HG02678 (cell line): Measurements from ENCODE around the gene PRDM8.
A peak's percentile ranks its signal among the peaks of the same experiment; 100 is the strongest.
"Not testable (repeated sequence)": the region's sequence is repeated elsewhere in the genome, so short reads cannot be mapped to it uniquely, and the experiment has no call there.

Experiments used
- ATAC-seq: cut with Tn5 transposase; IDR thresholded peaks from one replicate; pipeline ENCODE4 v1.9.1; 2021; ENCODE audit warnings: mild to moderate bottlenecking, moderate library complexity; ENCODE audit not compliant: unreplicated experiment

The PRDM8 gene

DNA sequence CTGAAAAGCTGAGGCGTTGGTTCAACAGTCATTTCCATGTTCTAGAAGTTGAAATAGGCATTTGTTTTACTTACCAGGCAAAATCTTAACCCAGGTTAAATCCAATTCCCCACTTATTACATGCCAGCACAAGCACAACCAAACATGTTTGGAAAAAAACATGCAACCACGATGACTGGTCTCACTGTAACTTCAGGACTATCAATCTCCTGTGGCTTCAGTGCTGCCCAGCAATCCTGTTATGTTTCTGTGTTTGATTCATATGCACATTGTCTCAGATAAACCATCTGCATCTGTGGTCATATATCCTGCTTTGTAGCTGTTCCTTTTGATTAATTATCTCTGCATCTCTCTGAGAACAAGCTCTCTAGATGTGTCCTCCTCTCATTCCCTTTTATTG lies 28.3 kb downstream of the PRDM8 start:
- no peak for ATAC-seq

DNA sequence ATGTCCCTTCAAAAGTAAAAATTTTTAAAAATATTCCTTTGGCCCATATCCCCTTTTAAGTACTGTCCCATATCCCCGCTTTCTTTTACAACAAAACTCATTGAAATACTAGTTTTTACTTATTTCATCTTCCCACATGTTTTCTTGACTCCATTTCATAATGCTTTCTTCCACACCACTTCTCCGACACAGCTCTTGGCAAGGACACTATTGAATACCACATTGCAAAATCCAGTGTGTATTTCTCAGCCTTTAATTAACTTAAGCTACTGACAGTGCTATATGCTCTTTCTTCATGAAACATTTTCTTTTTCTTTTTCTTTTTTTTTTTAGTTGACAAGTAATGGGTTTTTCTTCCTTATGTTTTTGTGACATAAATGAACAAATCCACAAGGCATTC lies 28.8 kb downstream of the PRDM8 start:
- ATAC-seq = no peak

DNA sequence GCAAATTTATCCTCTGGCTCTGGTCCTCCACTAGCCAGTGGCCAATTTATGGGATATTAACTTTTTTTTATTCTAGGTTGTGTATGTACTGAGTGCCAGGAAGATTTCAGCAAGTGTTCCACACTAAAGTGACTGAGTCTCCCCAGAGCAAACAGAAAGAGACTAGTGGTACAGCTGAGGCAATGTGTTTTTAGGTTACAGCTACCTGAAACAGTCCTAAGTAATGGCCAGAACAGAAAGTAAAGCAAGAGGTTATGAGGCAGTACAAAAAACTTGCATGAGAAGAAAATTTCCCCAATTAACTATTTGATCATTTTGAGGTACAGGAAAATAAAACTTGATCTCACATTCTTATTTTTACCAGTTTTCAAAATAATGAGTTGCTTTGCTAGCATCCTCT lies 31.2 kb downstream of the PRDM8 start:
- ATAC-seq = peak; percentile 30

DNA sequence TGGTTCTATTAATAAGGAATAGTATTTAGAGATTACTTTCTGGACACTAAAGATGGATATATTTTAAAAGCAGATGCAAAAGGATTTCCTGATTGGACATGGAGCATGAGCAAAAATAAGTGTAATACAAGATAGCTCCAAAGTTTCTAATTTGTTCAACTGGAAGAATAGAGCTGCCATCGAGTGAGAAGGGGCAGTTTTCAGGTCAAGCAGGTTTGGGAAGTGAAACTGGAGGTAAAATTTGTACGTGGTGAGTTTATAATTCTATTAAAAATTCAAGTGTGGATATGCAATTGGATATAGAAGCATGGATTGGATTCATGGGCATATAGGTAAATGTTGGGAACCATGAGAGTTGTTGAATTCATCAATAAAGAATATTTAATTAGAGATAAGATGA lies 31.8 kb downstream of the PRDM8 start:
- ATAC-seq = peak; percentile 33

DNA sequence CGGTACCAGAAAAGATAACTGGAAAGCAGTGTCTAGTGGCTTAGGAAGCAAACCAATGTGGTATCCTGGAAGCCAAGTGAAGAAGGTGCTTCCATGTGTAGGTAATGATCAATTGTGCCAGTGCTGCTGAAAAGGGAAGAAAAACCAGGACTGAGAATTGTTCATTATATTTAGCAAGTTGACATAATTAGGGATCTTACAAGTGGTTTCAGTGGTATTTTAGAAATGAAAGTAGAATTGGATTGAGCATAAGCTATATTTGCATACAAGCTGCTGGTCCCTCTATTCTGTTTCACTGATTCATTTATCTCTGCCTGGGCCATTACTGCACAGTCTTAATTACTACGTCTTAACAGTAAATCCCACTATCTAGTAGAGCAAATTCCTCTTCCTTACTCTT lies 32.3 kb downstream of the PRDM8 start:
- ATAC-seq = peak; percentile 92

DNA sequence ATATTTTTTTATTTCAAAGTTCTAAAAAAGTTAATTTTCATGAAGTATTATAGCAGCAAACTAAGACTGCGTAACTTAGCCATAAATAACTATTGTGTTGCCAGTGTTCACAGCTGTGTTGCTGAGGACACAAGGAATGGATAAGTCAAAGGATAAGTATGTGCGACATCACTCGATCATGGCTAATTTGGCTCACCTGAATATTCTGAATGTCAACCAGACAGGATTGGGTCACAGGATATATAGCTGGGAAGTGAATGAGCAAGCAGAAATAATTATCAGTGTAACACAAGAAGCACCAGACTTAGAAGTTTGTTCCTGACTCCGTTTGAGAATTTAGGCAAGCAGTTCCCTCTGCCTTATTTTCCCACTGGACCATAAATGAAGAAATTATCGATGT lies 33.9 kb downstream of the PRDM8 start:
- no peak for ATAC-seq

DNA sequence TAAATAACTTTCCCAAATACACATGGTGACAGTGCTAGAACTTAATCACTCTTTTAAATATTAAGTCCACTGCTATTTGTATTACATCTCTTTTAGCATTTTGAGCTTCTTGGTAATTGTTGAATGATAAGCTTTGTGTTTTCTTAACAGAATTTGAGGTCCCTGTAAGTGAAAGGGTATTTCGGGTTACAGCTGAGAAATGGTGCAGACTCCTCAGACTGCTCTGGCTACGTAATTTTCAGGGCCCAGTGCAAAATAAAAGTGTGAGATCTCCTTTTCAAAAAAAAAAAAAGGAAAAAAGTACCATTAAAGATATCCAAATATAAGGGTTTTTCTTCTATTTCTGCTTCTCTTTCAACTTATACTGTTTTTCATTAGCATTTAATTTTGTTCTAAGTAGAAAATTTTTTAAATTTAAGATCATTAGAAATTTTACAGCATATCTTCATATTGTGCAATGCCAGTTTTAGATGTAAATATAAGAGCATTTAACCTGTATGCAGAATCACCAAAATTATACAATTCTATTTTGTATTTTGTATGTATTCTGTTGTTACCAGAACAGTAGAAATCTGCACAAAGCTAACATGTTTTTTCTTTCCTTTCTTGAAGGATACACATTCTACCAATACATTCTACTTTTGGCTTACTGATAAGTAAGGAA lies 35.5 kb downstream of the PRDM8 start:
- no peak for ATAC-seq

DNA sequence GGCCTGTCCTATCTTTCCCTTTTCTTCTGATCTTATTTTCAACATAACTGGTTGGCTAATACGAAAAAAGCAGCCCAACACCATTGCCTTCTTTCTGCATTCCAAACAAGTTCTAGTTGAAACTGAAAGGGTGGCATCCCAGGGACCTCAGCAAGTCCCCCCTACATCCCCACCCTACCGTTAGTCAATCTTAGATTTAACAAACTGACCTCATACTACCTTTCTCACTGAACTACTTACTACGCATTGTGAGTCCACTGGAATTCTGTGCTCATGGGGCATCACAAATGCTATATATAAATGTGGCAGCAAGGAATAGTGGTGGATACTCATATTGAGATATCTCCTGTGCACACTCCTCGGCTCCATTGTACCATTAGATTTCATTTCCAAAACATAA lies 36.1 kb downstream of the PRDM8 start:
- ATAC-seq = no peak

DNA sequence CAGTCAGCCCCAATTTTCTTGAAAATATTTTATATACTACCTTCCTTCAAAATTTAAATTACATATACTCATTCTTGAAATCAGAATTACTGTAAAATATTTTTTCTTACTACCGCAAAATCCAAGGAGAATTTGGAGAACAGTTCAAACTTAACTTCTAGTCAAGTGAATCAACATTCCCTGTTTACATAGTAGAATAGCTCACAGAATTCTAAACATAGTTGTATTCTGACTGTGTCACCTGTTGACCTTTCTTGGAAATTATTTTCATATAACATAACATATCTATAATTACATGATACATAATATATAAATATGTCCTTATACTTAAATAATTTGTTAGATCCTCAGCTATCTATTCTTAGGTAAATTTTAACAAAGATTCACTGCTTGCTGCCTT lies 38.1 kb downstream of the PRDM8 start:
- no peak for ATAC-seq

DNA sequence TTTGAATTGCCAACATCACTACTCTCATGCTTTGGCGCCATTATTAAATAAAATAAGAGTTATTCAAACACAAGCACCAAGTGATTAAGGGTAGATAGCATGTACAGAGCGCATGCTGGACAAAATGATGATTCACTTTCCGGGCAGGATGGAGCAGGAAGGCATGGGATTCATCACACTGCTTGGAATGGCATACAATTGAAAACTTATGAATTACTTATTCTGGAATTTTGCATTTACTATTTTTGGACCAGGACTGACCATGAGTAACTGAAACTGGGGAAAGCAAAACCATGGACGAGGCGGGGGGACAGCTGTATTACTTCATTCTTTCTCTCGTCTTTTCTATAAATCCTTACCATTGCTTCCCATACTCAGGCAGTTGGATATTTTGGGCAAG lies 40.7 kb downstream of the PRDM8 start:
- no peak for ATAC-seq

DNA sequence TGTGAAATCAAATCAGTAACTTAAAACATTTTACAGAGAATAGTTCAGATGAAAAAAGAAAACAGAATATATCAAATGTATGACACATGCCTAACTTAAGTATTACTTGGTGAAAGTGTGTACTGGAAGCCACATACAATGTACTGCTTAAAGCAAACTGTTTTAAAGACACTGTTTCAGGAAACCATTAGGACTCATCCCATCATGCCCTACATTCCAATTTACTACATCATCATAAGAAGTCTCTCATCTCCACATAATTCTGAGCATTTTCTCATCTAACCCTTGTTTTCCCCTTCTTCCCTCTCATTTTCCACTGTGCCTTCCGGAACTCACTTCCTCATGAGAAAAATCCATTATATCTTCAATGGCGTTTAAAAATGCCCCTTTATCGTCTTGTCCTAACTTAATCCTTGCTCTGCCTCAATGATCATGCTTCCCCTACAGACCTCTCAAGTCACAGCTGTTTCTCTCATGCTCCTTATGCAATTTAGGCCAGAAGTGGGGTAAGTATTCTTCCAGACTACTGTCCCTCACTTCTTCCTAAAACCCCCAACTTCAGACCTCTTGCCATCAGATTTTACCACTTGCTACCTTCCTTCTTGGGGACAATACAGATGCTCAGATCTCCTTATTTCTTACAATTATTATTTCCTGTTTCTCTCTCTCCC lies 42.3 kb downstream of the PRDM8 start:
- ATAC-seq = no peak

DNA sequence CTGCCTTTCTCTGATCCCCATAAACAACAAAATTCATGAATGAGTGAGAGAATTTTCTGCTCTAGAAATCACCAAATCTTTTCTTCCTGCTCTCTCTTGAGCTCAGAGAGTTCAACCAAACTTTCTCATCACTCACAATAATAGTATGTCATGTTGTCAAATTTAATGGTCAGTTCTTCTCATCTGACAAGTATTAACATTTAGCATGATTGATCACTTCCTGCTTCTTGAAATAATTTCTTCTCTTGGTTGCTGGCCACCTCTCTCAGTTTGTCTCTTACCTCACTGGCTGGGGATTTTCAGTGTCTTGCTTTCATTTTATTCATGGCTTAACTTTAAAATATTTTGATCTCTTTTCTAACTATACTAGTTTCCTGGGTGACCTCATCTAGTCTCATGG lies 43.7 kb downstream of the PRDM8 start:
- no peak for ATAC-seq

DNA sequence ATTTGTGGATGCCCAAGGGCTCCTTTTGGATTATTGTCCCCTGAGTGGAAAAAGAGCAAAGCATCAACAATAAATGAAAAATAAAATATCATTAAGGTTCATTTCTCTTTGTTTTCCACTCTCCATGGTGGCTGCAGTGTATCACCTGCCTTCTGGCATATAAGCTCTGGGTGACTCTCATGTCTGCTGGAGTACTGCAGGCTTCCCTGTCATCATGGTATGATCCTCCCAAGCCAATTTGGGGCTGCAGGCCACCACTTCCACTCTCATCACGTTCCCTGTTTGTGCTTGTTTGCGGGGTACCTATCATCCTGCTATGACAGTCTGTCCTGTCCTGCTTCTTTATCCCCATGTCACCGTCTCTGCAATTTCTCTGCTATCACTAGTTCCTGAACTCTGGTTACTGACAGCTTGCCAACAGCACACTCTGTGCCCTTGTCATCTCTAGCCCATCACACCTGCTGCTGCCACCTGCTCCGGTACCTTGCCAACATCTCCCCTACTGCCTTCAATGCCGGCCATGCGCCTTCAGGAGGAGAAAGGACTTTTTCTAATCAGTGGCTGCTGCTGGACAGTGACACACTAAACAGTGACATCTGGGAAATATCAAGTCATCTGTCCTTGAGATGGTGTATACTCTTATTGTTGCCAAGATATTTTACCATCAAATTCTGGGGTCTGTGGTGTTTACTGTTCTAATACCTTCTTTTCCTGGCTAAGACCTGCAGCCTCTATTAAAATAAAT lies 46.1 kb downstream of the PRDM8 start:
- ATAC-seq = no peak

DNA sequence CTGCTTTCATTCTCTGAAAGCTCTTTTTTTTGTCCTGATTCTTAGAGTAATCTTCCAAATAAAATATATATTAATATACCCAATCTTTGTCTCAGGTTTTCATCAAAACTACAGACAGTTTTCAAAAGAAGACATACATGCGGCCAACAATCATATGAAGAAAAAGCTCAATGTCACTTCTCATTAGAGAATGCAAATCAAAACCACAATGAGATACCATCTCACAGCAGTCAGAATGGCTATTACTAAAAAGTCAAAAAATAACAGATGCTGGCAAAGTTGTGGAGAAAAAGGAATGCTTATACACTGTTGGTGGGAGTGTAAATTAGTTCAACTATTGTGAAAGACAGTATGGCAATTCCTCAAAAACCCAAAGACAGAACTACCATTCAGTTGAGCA lies 50.2 kb downstream of the PRDM8 start:
- not testable (repeated sequence) for ATAC-seq

DNA sequence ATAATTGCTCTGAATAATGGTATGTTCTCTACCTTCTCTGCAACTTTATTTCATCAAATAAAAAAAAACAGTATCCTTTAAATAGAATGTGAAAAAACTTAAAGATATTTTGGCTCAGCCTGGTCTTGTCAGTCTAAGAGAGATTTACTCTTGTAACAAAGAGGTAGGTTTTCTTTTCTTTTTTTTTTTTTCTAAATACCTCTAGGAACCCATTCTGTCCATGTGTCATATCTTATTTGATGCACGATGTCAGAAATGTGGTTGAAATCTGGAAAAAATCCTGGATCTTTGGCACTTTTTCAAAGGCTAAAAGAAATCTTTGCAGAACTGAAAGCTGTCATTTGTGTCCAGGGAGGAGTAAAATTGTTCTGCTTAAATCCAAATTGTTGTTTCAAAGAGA lies 51.8 kb downstream of the PRDM8 start:
- ATAC-seq = no peak

DNA sequence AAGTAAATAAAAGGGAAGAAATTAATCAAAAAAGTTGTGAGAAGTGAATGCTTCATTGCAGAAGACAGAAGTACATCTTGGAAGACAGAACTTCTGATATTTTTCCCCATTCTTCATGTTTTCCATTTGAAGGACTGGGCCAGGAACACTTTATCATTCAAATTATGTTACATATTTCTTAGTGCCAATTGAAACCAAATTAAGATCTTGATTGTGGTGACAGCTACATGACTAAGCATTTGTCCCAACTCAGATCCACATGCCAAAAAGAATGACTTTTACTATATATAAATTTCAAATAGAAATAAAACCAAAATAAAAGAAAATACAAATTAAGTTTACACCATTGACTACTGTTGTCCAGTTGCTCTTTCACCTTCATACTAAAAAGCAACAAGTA lies 55.1 kb downstream of the PRDM8 start:
- ATAC-seq = no peak

DNA sequence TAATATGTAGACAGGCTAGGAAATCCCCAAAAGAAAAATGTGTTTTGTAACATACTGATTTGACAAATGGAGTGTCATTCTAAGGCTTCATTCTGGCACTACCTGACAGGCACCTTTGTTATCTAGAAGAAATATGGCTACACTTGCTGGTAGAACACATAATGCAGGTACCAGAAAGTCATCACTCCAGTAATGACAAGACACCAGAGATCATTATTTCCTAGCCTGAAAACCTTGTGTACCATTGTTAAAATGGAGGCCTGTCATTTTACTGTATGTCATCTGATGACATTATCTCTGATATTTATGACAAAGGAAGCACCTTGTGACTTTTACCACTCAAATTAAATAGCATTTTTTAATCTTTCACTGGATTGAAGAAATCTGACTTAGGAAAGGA lies 55.6 kb downstream of the PRDM8 start:
- no peak for ATAC-seq

DNA sequence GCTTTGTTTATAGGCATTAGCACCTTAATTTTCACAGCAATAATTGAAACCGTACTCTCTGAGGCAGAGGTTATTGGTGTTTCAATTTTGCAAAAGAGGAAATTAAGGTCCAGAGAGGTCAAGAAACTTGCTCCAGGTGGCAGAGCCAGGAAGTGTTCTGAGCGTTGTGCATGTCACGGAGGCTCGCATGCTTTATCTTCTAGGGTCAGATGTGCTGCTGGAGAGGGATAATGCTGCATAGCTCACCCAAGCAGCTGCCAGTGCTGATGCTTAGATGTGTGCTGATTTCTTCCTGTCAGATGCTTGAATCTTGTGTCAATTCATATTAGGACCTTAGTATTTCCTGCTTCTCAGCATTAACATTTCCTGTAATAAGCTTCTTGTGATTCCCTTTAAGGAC lies 56.2 kb downstream of the PRDM8 start:
- no peak for ATAC-seq
